T-helper 9 cell (primary cell): ENCODE data around the gene C4orf51.
"Not testable (repeated sequence)": the region's sequence is repeated elsewhere in the genome, so short reads cannot be mapped to it uniquely, and the experiment has no call there.

Experiments used
- DNase-seq: peaks from one replicate; pipeline ENCODE4 v3.0.0-alpha.2; 2020
- total RNA-seq, 2 donors: gene quantifications; one replicate each; lab custom pipeline; 2026; lab: John Stamatoyannopoulos, UW

Gene C4orf51
- 0 reads per million in 2 donors for total RNA-seq

DNA sequence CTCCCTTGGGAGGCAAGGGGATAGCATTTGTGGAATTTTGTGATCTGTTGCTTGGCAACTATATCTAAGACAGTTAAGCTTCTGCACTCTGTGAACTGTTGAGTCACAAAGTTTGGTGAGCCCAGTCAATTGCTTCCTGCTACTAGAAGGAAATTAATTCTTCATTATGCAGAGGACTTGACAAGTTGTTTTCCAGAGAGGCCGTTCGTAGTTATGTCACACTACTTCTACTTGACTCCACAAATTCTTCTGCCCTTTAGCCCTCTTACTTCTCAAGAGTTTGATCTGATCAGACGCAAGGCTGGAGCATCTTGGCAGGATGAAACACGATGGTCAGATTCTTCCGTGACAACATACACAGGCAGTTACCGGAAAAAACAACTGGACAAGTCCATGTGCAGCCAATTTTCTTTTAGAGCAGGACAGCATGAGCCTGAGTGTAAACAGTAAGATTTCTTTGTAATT lies at the start of gene C4orf51:
Gene C4orf51 (plus strand): TSS at position 156 of the 465 bp plus-strand sequence. CDS start 58 bp downstream, at position 214.
- no peak for DNase-seq

DNA sequence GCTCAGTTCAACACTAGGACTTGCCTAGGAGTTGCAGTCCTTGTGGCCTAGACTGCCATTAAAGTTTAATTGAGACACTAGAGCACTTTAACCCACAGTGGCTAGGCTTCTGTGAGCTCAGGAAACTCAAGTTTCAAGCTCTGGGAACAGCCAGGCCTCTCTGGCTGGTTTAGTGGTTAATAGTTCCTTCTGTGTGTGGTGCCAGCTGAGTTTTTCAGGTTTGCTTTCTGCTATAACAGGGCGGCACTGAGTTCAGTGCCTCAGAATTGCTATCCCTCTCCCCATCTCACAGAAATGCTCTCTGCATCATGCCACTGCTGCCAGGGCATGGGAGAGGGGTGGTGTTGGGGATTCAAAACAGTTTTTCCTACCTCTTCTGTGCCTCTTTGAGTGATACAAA lies 44.8 kb upstream of the C4orf51 start:
- no peak for DNase-seq

DNA sequence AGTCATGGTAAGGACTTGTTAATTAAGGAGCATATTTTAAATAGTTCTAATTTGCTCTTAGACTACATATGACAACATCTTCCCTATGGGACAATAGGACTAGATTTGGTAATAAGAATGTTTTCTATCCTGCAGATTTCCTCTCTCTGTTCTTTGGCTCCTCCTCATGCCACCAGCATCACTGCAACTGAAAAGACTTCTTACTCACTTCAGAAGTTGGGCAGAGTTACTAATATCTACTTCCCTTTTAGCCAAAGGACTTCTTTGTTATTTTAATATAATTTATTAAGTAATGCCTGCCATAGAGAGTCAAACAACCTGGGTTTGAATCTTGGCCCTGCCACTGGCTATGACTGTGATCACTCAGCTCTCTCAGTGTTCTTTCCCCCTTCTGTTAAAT lies 44.3 kb upstream of the C4orf51 start:
- DNase-seq, result no peak

DNA sequence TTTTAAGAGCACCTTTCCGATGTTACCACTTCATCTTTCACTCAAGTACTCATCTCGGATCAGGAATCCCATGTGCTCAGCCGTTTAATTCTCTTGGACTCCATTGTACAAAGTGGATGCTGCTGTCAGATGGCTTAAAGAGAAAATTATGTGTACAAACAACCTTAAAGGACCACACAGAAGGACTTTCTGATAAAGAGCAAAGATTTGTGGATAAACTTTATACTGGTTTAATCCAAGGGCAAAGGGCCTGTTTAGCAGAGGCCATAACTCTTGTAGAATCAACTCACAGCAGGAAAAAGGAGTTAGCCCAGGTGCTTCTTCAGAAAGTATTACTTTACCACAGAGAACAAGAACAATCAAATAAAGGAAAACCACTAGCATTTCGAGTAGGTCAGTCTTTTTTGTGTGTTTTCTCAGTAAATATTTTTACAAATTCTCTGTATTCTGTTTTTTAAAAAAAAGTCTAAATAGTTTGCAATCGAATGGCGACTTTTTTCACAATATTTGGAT lies 40.7 kb upstream of the C4orf51 start:
- DNase-seq, result no peak

DNA sequence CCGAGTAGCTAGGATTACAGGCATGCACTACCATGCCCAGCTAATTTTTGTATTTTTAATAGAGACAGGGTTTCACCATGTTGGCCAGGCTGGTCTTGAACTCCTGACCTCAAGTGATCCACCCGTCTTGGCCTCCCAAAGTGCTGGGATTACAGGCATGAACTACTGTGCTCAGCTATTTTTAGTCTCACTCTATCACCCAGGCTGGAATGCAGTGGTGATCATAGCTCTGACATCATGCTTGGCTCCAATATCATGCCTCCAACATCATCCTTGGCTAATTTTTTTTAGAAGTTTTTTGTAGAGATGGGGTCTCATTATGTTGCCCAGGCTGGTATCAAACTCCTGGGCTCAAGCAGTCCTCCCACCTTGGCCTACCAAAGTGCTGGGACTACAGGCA lies 39.7 kb upstream of the C4orf51 start:
- DNase-seq, result not testable (repeated sequence)

DNA sequence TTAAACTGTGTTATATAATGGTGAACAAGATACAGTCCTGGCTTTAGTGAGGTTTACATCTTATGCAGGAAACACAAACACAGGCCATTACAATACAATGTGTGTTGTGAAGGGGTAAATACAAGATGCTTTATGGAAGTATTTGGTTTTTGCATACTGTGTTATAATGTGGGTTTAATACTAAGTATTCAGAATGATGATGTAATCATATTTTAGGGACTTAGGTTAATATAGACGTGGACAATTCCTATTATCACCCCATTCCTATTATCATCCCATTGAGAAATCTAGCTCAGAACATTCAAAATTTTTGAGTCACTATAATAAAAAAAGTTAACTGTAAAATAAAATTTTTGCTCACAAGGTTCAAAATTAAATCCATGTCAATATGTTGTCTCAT lies 36.7 kb upstream of the C4orf51 start:
- no peak for DNase-seq

DNA sequence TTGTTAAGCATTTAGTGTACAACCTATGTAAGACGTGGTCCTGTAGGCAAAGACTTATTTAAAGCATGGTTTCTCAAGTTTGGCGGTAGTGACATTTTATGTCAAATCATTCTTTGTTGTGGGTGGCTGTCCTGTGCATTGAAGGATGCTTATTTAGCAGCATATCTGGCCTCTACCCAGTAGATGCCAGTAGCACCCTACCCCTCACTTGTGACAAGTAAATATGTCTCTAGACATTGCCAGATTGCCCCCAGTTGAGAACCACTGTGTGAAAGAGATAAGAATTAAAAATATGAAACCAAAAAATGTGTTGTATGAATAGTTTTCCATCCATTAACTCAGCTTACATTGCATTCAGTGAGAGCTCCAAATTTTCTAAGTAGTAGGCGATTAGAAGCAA lies 35.2 kb upstream of the C4orf51 start:
- DNase-seq, result no peak

DNA sequence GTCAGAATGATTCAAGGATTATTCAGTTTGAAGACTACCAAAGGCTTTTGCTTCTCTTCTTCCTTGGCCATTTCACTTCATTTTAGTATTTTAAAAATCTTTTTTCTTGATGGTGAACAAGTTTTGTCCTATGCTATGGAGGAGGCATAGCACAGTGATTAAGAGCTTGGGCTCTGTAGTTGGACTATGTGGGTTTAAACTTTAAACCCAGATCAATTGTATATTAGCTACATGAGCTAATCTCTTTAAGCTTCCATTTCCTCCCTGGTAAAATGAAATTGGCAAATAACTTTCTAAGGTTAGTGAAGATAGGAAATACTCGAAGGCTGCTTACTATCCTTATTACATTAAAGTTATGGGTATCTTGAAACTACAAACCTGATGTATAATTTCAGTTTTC lies 23.8 kb upstream of the C4orf51 start:
- DNase-seq, result no peak

DNA sequence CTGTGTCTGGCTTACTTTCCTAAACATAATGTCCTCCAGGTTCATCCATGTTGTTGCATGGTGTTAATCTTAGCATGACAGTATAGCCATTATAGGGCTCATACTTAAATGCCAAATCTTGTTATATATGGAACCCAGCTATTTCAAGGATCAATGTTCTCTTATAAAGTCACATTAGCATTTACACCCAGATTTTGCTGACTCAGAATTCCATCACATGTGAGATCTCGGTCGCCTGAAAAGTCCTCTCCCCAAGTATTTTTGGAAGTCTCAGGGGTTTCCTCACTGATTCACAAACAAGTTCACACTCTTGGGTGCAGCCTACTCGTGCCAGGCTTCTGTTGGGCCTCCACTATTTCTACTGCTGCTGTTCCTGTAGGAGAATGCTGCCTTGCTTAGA lies 19.9 kb upstream of the C4orf51 start:
- no peak for DNase-seq

DNA sequence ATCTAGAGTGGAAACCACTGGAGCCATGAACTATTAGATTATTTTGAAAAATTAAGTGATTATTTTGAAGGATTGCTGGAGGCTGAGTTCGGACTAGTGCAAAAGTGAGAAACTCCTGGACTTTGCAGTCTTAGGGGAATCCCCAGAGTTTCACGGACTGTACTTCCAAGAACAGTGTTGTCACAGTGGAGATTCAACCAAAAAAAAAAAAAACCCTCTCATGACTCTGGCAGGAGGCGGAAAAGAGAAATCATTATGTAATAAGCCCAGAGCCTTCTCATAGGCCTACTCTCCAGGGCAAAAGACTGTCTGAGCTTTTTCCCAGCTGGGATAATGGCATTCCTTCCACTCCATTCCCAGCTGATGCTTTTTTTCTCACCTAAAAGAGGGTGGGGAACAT lies 16.8 kb upstream of the C4orf51 start:
- no peak for DNase-seq

DNA sequence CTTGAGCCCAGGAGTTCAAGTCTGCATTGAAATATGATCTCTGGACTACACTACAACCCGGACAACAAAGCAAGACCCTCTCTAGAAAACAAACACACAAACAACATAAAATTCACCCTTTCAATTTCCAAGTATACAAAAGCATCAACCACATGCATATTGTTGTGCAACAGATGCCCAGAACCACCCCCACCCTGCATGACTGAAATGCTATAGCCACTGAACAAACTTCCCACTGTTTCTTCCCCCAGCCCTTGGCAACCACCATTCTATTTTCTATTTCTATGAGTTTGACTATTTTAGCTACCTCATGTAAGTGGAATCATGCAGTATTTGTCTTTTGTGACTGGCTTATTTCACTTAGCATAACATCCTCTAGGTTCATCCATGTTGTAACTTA lies 14.2 kb upstream of the C4orf51 start:
- DNase-seq, result no peak

DNA sequence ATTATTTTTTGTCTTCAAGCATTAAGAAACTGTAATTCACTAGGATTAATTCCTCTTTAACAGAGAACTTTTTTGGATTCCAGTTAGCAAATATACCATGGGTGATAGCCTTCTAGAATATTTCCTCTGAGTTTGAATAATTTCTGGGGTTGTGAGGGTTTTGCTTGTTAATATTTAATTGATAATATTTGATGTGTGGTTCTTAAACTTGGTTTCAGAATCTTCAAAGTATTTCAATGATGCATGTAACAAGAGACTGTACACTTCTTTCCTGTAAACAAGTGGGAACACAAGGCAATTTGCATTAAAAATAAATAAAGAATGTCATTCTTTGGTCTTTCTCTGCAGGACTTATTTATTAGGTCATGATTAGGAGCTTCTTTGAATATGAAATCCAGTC lies 9.5 kb upstream of the C4orf51 start:
- no peak for DNase-seq

DNA sequence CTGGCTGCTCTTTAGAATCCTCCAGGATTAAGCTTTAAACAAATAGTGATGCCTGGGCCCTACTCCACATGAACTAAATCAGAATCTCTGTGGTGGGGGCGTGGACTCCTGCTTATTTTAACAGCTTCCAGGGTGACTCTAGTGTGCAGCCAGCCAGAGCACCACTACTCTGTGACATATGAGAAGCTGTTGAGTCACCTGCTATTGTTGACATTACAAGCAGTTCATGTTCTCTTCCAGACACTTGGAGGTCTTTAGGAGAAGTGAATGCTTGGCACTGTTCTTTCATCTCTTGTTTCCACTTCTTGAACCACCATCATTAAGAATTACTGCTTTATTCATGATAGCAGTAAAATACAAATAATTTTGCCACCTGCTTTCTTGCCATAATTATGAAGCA lies 426 bp upstream of the C4orf51 start:
- DNase-seq, result no peak

DNA sequence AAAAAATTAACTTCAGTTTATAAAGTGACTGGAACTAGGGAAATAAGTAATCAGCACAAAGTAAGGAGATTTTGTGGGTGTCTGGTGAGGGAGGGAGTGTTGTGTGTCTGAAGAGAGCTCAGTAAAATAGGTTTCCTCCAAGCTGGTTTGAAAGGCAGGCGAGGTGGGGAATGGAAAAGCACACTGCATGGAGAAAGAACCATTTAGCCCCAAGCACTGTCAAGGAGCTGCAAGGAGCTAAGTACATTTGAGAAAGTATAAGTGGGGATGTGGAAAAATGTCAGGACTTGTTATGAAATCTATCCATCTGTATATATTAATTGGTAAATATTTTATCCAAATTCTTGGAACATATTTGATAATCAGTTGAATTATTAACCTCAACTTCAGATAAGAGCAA lies 956 bp downstream of the C4orf51 start:
- DNase-seq, result no peak

DNA sequence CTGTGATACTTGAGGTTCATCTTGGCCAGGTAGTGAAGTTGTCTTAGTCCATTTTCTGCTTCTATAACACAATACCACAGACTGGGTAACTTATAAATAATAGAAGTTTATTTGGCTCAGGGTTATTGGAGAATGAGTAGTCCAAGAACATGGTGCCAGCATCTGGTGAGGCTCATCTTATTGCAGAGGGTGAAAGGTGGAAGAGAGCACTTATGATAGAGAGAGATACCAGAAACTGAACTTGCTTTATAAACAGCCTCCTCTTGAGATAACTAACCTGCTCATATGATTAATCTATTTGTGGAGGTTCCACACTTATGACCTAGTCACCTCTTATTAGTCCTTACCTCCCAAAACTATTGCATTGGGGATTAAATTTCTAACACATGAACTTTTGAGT lies 1.6 kb downstream of the C4orf51 start:
- DNase-seq, result no peak

DNA sequence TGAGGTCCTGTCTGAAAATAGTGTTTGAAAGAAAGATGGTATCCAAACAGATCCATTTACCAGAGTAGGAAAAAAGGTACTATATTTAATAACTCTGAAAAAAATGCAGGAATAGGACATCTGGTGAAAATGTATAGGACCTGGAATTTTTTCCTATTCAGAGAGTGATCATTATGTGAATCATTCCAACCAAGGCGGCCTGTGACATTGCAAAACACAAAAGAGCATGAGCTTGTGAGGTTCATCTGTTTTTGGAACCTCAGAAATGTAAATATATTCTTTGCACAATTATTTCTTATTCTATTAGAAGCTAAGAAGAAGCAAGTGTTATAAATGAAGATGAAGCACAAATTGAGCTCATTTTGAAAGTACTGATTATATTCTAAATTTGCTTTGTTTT lies 2.0 kb downstream of the C4orf51 start:
- no peak for DNase-seq

DNA sequence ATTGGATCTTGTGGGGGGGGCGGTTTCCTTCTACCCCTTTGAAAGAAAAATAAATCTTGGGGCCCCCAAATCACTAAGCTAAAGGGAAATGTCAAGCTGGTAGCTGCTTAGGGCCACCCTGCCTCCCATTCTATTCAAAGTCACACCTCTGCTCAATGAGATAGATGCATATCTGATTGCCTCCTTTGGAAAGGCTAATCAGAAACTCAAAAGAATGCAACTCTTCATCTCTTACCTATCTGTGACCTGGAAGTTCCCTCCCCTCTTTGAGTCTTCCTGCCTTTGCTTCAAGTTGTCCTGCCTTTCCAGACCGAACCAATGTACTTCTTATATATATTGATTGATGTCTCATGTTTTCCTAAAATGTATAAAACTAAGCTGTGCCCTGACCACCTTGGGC lies 7.0 kb downstream of the C4orf51 start:
- DNase-seq, result no peak

DNA sequence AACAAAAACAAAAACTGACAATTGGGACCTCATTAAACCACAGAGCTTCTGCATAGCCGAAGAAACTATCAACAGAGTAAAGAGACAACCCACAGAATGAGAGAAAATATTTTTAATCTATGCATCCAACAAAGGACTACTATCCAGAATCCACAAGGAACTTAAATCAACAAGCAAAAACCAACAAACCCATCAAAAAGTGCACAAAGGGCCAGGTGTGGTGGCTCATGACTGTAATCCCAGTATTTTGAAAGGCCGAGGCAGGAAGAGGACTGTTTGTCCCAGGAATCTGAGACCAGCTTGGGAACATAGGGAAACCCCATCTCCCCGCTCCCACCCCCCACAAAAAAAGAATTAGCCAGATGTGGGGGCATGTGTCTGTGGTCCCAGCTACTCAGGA lies 10.7 kb downstream of the C4orf51 start:
- no peak for DNase-seq

DNA sequence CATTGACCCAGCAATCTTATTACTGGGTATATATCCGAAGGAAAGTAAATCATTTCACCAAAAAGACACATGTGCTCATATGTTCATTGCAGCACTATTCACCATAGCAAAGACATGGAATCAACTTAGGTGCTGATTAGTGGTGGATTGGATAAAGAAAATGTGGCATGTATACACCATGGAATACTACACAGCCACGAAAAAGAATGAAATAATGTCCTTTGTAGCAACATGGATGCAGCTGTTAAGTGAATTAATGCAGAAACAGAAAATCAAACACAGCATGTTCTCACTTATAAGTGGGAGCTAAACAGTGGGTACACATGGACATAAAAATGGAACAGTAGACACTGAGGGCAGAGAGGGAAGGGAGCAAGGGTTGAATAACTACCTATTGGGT lies 11.5 kb downstream of the C4orf51 start:
- not testable (repeated sequence) for DNase-seq

DNA sequence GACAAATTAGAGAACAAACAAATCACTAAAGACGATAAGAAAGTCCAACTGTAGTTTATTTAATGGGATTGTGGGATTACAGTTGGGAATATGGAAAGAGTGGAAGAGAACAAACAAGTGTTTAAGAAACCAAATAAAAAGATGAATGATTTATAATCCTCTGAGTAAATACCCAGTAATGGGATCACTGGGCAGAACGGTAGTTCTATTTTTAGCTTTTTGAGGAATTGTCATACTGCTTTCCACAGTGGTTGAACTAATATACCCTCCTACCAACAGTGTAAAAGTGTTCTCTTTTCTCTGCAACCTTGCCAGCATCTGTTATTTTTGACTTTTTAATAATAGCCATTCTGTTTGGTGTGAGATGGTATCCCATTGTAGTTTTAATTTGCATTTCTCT lies 15.0 kb downstream of the C4orf51 start:
- no peak for DNase-seq

DNA sequence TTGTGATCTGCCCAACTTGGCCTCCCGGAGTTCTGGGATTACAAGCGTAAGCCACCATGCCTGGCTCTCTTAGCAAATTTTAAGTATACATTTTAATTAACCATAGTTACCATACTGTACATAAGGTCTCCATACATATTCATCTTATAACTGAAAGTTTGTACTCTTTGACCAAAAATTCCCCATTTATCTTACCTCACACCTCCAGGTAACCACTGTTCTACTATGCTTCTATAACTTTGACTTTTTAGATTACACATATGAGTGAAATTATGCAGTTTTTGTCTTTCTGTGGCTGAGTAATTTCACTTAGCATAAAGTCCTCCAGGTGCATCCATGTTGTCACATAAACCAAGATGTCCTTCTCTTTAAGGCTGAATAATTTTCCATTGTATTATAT lies 17.4 kb downstream of the C4orf51 start:
- no peak for DNase-seq

DNA sequence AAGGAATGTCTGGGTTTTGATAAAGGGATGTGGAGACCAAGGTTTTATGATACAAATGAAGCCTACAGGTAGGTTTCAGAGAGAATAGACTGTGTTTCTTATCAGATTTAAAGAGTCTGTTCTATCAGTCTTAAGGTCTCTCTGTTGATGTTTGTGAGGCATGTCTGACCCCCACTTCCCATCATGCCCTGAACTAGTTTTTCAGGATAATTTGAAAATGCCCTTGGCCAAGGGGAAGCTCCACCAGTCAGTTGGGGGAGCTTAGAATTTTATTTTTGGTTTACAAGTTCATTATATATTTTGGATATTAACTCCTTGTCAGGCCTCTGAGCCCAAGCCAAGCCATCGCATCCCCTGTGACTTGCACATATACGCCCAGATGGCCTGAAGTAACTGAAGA lies 18.6 kb downstream of the C4orf51 start:
- DNase-seq, result no peak

DNA sequence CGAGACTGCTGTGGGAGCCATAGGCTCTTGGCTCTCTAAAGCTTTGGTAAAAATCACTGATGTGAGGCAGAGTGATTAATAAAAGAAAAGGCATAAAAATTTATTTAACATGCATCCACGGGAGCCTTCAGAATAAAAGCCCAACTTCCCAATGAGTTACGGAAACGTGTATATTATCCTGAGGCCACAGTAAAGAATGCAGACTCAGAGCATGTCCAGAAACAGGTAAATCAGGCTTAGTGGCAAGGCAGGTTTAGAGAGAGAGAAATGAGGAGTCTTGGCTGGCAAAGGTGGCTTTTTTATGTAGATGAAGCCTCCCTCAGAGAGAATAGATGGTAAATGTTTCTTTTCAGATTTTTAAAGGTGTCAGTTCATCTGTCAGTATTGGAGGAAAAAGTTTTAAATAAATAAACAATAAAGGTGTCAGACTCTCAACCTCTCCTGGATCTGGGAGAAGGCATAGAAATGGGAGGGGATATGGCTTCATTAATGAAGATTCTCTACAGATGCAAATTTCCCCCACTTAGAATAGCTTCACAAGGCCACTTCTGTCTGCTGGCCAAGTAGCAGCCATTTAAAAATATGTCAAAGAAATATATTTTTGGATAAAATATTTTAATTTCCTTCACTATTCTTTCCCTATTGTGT lies 24.0 kb downstream of the C4orf51 start:
- no peak for DNase-seq

DNA sequence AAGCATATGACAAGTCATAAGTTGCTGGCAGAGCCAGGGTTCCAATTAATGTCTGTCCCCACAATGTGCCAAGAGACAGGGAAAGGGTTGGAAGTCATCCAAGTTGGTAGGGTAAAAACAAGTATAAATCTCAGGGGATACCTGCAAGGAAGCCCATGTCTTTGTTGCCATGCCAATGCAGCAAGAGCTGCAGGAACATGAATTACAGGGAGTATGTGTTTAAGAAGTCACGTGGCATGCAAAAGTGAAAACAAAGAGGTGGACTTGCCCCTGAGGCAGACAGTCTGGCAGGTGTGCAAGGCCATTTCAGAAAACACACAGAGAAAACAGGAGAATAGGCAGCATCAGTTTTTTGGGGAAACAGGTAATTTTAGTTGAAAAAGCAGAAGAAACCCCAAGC lies 29.4 kb downstream of the C4orf51 start:
- no peak for DNase-seq

DNA sequence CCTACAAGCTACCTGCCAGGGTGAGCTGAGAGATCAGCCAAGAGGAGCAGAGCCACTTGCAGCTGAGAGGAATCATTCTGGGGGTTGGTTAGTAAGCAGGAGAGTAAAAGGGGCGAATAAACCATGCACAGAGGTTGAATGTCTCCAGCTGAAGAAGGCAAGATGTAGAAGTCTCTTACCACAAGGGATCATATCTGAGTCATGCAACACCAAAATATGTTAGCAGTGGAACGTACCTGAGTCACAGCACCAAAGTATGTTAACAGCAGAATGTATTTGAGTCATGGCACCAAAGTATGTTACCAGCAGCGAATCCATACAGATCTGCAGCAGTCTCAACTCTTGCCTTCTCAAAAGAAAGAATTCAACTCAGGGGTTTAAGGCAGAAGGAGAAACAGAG lies 29.9 kb downstream of the C4orf51 start:
- DNase-seq, result no peak
